Bronchial epithelial cell (primary cell): ENCODE results near the gene PRR20G. TPM values are rescaled to one million over a fixed set of nuclear protein-coding genes. Genes with fewer than 3 reads are reported as not detected.
A peak's percentile ranks its signal among the peaks of the same experiment; 100 is the strongest.

Experiments
- DNase-seq: peaks from one replicate; pipeline ENCODE4 v3.0.0-alpha.2; 2010; ENCODE audit warnings: low read depth
- FAIRE-seq: peaks from 2 replicates; lab custom pipeline; 2011; peaks lifted over from hg19 to GRCh38; lab: Jason Lieb, UNC
- H3K27me3 ChIP-seq: 2 replicates; pipeline ENCODE4 v1.5.1; 2011; ENCODE audit warnings: low read length; ENCODE audit not compliant: control insufficient read depth, insufficient read depth
- H3K36me3 ChIP-seq: 2 replicates; pipeline ENCODE4 v1.5.1; 2011; ENCODE audit warnings: low read length; ENCODE audit not compliant: control insufficient read depth, insufficient read depth
- H3K4me3 ChIP-seq: 2 replicates; pipeline ENCODE4 v1.5.1; 2011; ENCODE audit warnings: mild to moderate bottlenecking, low read depth, low read length, control low read depth
- CTCF ChIP-seq: IDR thresholded peaks from 2 replicates; pipeline ENCODE4 v1.5.1; 2011; ENCODE audit warnings: mild to moderate bottlenecking, moderate library complexity, low read length, control low read depth, inconsistent platforms; ENCODE audit not compliant: insufficient read depth, severe bottlenecking
- total RNA-seq: library from RNA; depleted of rRNA; stranded (reverse); fragments of >200 nt; gene quantifications from 2 replicates; pipeline ENCODE4 v1.2.1, GENCODE V29; 2014

The PRR20G gene
- total RNA-seq, 1 donor from 2014 or later: not detected

GRCh38 chr3:127275287-127275781, 12.5 kb downstream of the PRR20G start:
- TF ChIP-seq CTCF: no peak
- FAIRE-seq (peak; percentile 7), DNase-seq (peak; percentile 87)
- no peaks in the 10 kb centered on the region for H3K27me3 ChIP-seq
- no peak overlapping the region for H3K4me3 ChIP-seq
- no peaks in the 10 kb centered on the region for H3K36me3 ChIP-seq

GRCh38 chr3:127274200-127274760, 13.6 kb downstream of the PRR20G start:
- H3K36me3 ChIP-seq: no peaks in the 10 kb centered on the region
- TF ChIP-seq CTCF: no peak
- DNase-seq (no peak), FAIRE-seq (no peak)
- H3K27me3 ChIP-seq: no peaks in the 10 kb centered on the region
- no peak overlapping the region for H3K4me3 ChIP-seq

GRCh38 chr3:127273206-127273605, 14.6 kb downstream of the PRR20G start:
- no peak for FAIRE-seq
- TF ChIP-seq CTCF: no peak
- no peak overlapping the region for H3K4me3 ChIP-seq
- peak; percentile 81 for DNase-seq
- H3K36me3 ChIP-seq: no peaks in the 10 kb centered on the region
- H3K27me3 ChIP-seq: no peaks in the 10 kb centered on the region

- FAIRE-seq: no peak
- no peak for TF ChIP-seq CTCF
- DNase-seq: no peak
- peaks cover 2% of the 10 kb centered on the region for H3K27me3 ChIP-seq
- no peaks in the 10 kb centered on the region for H3K36me3 ChIP-seq
- no peak overlapping the region for H3K4me3 ChIP-seq
Measured at GRCh38 chr3:127266186-127266585, 21.7 kb downstream of the PRR20G start.

GRCh38 chr3:127265581-127265981, 22.3 kb downstream of the PRR20G start:
- FAIRE-seq (peak; percentile 36), DNase-seq (no peak)
- H3K36me3 ChIP-seq: no peaks in the 10 kb centered on the region
- TF ChIP-seq CTCF: no peak
- H3K27me3 ChIP-seq: peaks cover 2% of the 10 kb centered on the region
- no peak overlapping the region for H3K4me3 ChIP-seq
